GM12878 (cell line): ENCODE results near the gene FTH1. TPM values are rescaled to one million over a fixed set of nuclear protein-coding genes. Genes with fewer than 3 reads are reported as not detected.

ENCODE experiments used
- ATAC-seq: fragments of 200-7000 bp; cut with Tn5 transposase; 3 replicates; pipeline ENCODE4 v1.9.1; 2020; ENCODE audit warnings: mild to moderate bottlenecking, moderate library complexity
- BruUV-seq: library from RNA; stranded (reverse); fragments of 400-500 nt; replicated peaks from 2 replicates; lab custom pipeline; 2021; lab: Mats Ljungman, UMichigan
- CTCF ChIA-PET: fragments of 300-600 bp; sonication (Branson Sonifier 250); formaldehyde crosslinking; extraction: SDS; loops from one replicate; lab custom pipeline; 2021; ENCODE audit warnings: inconsistent platforms; lab: Yijun Ruan, JAX
- POLR2A ChIA-PET: fragments of 350-600 bp; formaldehyde crosslinking; extraction: SDS; loops from one replicate; lab custom pipeline; 2021; ENCODE audit warnings: inconsistent platforms; lab: Charles Lee
- RAD21 ChIA-PET: fragments of 300-600 bp; sonication (Branson Sonifier 250); formaldehyde crosslinking; loops from one replicate; lab custom pipeline; 2023; ENCODE audit warnings: antibody characterized with exemption; ENCODE audit not compliant: unreplicated experiment; lab: Charles Lee
- SMC1A ChIA-PET: fragments of 300-600 bp; sonication (Branson Sonifier 250); formaldehyde crosslinking; loops from one replicate; lab custom pipeline; 2023; ENCODE audit not compliant: unreplicated experiment, uncharacterized antibody; lab: Charles Lee
- DNase-seq: peaks from one replicate; pipeline ENCODE4 v3.0.0-alpha.2; 2011; ENCODE audit warnings: low read depth, low spot score
- FAIRE-seq: peaks from 3 replicates; lab custom pipeline; 2011; peaks lifted over from hg19 to GRCh38; lab: Jason Lieb, UNC
- H2AFZ ChIP-seq: 2 replicates; pipeline ENCODE4 v1.6.0; 2011; ENCODE audit warnings: low read depth, low read length, control low read depth; ENCODE audit not compliant: control insufficient read depth
- H3K27ac ChIP-seq: 2 replicates; pipeline ENCODE4 v1.5.1; 2011; ENCODE audit warnings: control low read depth; ENCODE audit not compliant: control insufficient read depth, insufficient read depth
- H3K27me3 ChIP-seq, 2 experiments: replicated peaks in 1 of 2; 2 replicates each; pipeline versions ENCODE4 v1.6.0 to v1.6.1; 2011; ENCODE audit warnings: low read length in 1 of 2; ENCODE audit not compliant: control insufficient read depth in 2 of 2, insufficient read depth in 2 of 2
- H3K36me3 ChIP-seq, 2 experiments: 2 replicates each; pipeline ENCODE4 v1.5.1; 2011; ENCODE audit warnings: low read length in 1 of 2; ENCODE audit not compliant: control insufficient read depth in 2 of 2, insufficient read depth in 2 of 2
- H3K4me1 ChIP-seq: 2 replicates; pipeline ENCODE4 v1.6.1; 2011; ENCODE audit warnings: mild to moderate bottlenecking, low read length, moderate library complexity, mixed read lengths; ENCODE audit not compliant: control insufficient read depth, insufficient read depth
- H3K4me2 ChIP-seq: 2 replicates; pipeline ENCODE4 v1.6.0; 2011; ENCODE audit warnings: control low read depth; ENCODE audit not compliant: control insufficient read depth, insufficient read depth
- H3K4me3 ChIP-seq: fragments of 200-600 bp; sonication (generic); 2 replicates; pipeline ENCODE4 v1.5.1; 2016
- H3K79me2 ChIP-seq: 2 replicates; pipeline ENCODE4 v1.6.0; 2011; ENCODE audit warnings: low read length; ENCODE audit not compliant: control insufficient read depth, insufficient read depth
- H3K9ac ChIP-seq: 2 replicates; pipeline ENCODE4 v1.8.0; 2011; ENCODE audit warnings: low read length, control low read depth, mixed read lengths; ENCODE audit not compliant: control insufficient read depth, insufficient read depth
- H3K9me3 ChIP-seq: replicated peaks from 3 replicates; pipeline ENCODE4 v1.5.1; 2011; ENCODE audit warnings: mild to moderate bottlenecking, low read length; ENCODE audit not compliant: control insufficient read depth, insufficient read depth
- H4K20me1 ChIP-seq: 2 replicates; pipeline ENCODE4 v1.6.0; 2011; ENCODE audit not compliant: control insufficient read depth, insufficient read depth
- BCLAF1 ChIP-seq: fragments of 450-650 bp; IDR thresholded peaks from 2 replicates; pipeline ENCODE4 v1.6.1; 2017; ENCODE audit warnings: antibody characterized with exemption, mild to moderate bottlenecking, moderate library complexity
- CEBPB ChIP-seq, 2 experiments: fragments of 150-350 bp in 1 of 2; IDR thresholded peaks; 2 replicates each; pipeline ENCODE4 v1.6.1; 2012 to 2014; ENCODE audit warnings: low read depth in 2 of 2, low read length in 2 of 2, borderline replicate concordance in 1 of 2, inconsistent platforms in 1 of 2
- CUX1 ChIP-seq: IDR thresholded peaks from 2 replicates; pipeline ENCODE4 v1.6.1; 2012; ENCODE audit warnings: improper control_type of control experiment, low read depth, low read length; ENCODE audit not compliant: insufficient replicate concordance
- EP300 ChIP-seq, 2 experiments: fragments of 150-350 bp in 1 of 2; IDR thresholded peaks; 2 replicates each; pipeline ENCODE4 v1.6.1; 2011 to 2012; ENCODE audit warnings: low read depth in 2 of 2, low read length in 2 of 2, borderline replicate concordance in 1 of 2, improper control_type of control experiment in 1 of 2, inconsistent platforms in 1 of 2; ENCODE audit not compliant: control insufficient read depth in 1 of 2
- PRDM15 ChIP-seq: fragments of 450-650 bp; formaldehyde crosslinking; IDR thresholded peaks from 2 replicates; pipeline ENCODE4 v1.4.0; 2020; ENCODE audit warnings: mild to moderate bottlenecking, moderate library complexity
- RCOR1 ChIP-seq: conservative IDR thresholded peaks from 2 replicates; pipeline ENCODE4 v1.6.1; 2012; ENCODE audit warnings: low read depth, low read length, improper control_type of control experiment
- RELA ChIP-seq: fragments of 450-650 bp; IDR thresholded peaks from 2 replicates; pipeline ENCODE4 v1.8.0; 2014; ENCODE audit warnings: borderline replicate concordance; ENCODE audit not compliant: partially characterized antibody
- WGBS: methylation state at CpG from one replicate; pipeline ENCODE4 v1.1.6; 2016; ENCODE audit warnings: low lambda C conversion rate; ENCODE audit not compliant: insufficient replicate concordance, insufficient coverage; ENCODE audit errors: missing lambda C conversion rate; 5-methylcytosine and 5-hydroxymethylcytosine counted together
- in situ Hi-C: fragments of 300-500 bp; cut with MboI; formaldehyde crosslinking; loops from 9 replicates; pipeline ENCODE4 v1.14.3; 2018; ENCODE audit warnings: mixed read lengths
- intact Hi-C: fragments of 100-400 bp; cut with micrococcal nuclease; formaldehyde crosslinking; loops from one replicate; pipeline ENCODE4 v1.14.2; 2022; ENCODE audit not compliant: unreplicated experiment
- polyA plus RNA-seq, 11 experiments: library from polyadenylated mRNA; depleted of rRNA in 4 of 11; unstranded in 6 of 11; stranded (reverse) in 5 of 11; fragments of >200 nt; fragmentation: Nextera tagmentation in 4 of 11; fragmentation: Illumina TruSeq in 1 of 11; extraction: Ambion mirVana in 4 of 11; extraction: Trizol in 1 of 11; gene quantifications; 1 replicate in 1 of 11; 2 replicates in 10 of 11; pipeline versions ENCODE4 v1.2.1 to v1.2.3, GENCODE V29; 2011 to 2016; ENCODE audit warnings: inconsistent platforms in 2 of 11, missing spikeins in 2 of 11, low read depth in 1 of 11
- total RNA-seq, 4 experiments: library from RNA; depleted of rRNA in 3 of 4; stranded (reverse); fragments of >200 nt in 3 of 4; fragmentation: Illumina TruSeq in 1 of 4; extraction: Trizol in 1 of 4; gene quantifications; 2 replicates each; pipeline versions ENCODE4 v1.2.1 to v1.2.3, GENCODE V29; 2013 to 2021

FTH1 gene
- total and polyA plus RNA-seq, 10 of the 15 experiments (the other 5 are each of a cell fraction or from before 2014, with no cell fraction given): 289 to 4,154 (median 960) TPM

DNA sequence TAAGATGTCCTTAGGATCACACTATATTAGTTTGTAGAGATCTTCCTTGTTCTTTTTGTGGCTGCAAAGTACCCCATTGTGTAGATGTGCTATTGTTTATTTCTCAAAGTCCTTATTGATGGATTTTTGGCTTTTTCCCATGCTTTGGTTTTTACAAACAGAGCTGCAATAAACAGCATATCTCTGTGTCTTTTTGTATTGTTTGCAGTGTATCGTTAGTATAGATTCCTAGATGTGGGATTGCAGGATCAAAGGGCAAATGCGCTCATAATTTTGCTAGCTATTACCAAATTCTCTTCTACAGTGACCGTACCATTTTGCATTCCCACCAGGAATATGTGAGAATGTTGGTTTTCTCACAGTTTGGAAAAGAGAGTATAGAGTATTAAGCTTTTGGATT, 27.5 kb upstream of the FTH1 start (continued):
- TF ChIP-seq CUX1 (no peak), RELA (no peak), RCOR1 (no peak)
- TF ChIP-seq, all 136 proteins: peak for 0

- POLR2A ChIA-PET: interaction anchor here (0.7 to 1.2 kb wide), 2 partner anchors 17 to 20 kb away, joined by 3 read pairs; no protein-coding TSS in a partner anchor
- CTCF ChIA-PET: interaction anchor here (1.0 to 2.1 kb wide), 3 partner anchors 38 to 96 kb away, joined by 3 to 8 read pairs (median 4); no protein-coding TSS in a partner anchor
- TF ChIP-seq PRDM15 (CRISPR knock-in tag): no peak
- TF ChIP-seq BCLAF1: no peak
- TF ChIP-seq EP300 (IDR thresholded peaks at IDR 0.05; ENCODE audit: borderline replicate concordance in 1 of 2, control insufficient read depth in 1 of 2, low read depth in 2 of 2, low read length in 2 of 2): no peak
- no peak for TF ChIP-seq CEBPB (IDR thresholded peaks at IDR 0.05; ENCODE audit: borderline replicate concordance in 1 of 2, low read depth in 2 of 2, low read length in 2 of 2)
Measured at GRCh38 chr11:61985869-61986268, 18.4 kb upstream of the FTH1 start.

More at GRCh38 chr11:61985869-61986268, 18.4 kb upstream of the FTH1 start:
- H3K4me1 ChIP-seq: no peaks in the 10 kb centered on the region
- in situ Hi-C loops: no loop called here
- H2AFZ ChIP-seq: no peak overlapping the region
- no TSS peak for BruUV-seq
- H3K9ac ChIP-seq: no peak overlapping the region
- DNase-seq (no peak), ATAC-seq (no peak), FAIRE-seq (no peak)
- H3K4me2 ChIP-seq: no peak overlapping the region
- H3K27ac ChIP-seq: no peak overlapping the region
- H3K4me3 ChIP-seq: no peak overlapping the region
- no peaks in the 10 kb centered on the region for H3K27me3 ChIP-seq
- no peaks in the 10 kb centered on the region for H4K20me1 ChIP-seq
- ChIA-PET SMC1A (interaction anchor here (1.1 to 2.2 kb wide), 3 partner anchors 11 to 96 kb away, joined by 3 to 10 read pairs (median 3); no protein-coding TSS in a partner anchor), RAD21 (no interaction called here)
- 70% methylated on average over 5 of the region's 5 CpGs for WGBS
- intact Hi-C loops: no loop called here
- H3K9me3 ChIP-seq: no peaks in the 10 kb centered on the region
- no peaks in the 10 kb centered on the region for H3K36me3 ChIP-seq
- H3K79me2 ChIP-seq: no peaks in the 10 kb centered on the region
